Activated CD4-positive, alpha-beta T cell treated with anti-CD3 and anti-CD28 coated beads, Interleukin-2, amount 10 ng/mL, durations not matched to agents 7 days and 5 days (primary cell): ENCODE data around the gene TCEANC2. TPM values are rescaled to one million over a fixed set of nuclear protein-coding genes. Genes with fewer than 3 reads are reported as not detected.
"Not testable (repeated sequence)": the region's sequence is repeated elsewhere in the genome, so short reads cannot be mapped to it uniquely, and the experiment has no call there.

ENCODE experiments used
- CTCF ChIA-PET: fragments of 350-600 bp; sonication (Branson Sonifier 250); formaldehyde crosslinking; loops from one replicate; lab custom pipeline; 2021; ENCODE audit warnings: antibody characterized with exemption; lab: Charles Lee
- POLR2A ChIA-PET: fragments of 350-600 bp; sonication (Branson Sonifier 250); formaldehyde crosslinking; loops from one replicate; lab custom pipeline; 2021; ENCODE audit warnings: antibody characterized with exemption; lab: Charles Lee
- DNase-seq: peaks from one replicate; pipeline ENCODE4 v3.0.0-alpha.2; 2020
- H3K27ac Mint-ChIP-seq: one replicate; pipeline ENCODE4 v1.8.0; 2021; ENCODE audit warnings: mild to moderate bottlenecking, moderate library complexity, mixed read lengths
- H3K27me3 Mint-ChIP-seq: one replicate; pipeline ENCODE4 v1.8.0; 2021; ENCODE audit warnings: mixed read lengths
- H3K36me3 Mint-ChIP-seq: one replicate; pipeline ENCODE4 v1.8.0; 2021; ENCODE audit warnings: low read depth, mixed read lengths
- H3K4me1 Mint-ChIP-seq: one replicate; pipeline ENCODE4 v1.8.0; 2021; ENCODE audit warnings: mixed read lengths
- H3K4me3 Mint-ChIP-seq: one replicate; pipeline ENCODE4 v1.8.0; 2021; ENCODE audit warnings: mild to moderate bottlenecking, moderate library complexity, mixed read lengths
- H3K9me3 Mint-ChIP-seq: one replicate; pipeline ENCODE4 v1.8.0; 2021; ENCODE audit warnings: mixed read lengths
- total RNA-seq, 2 experiments: library from RNA; stranded (reverse); gene quantifications; one replicate each; pipeline ENCODE4 v1.2.3, GENCODE V29; 2021

TCEANC2 gene
- total RNA-seq, 2 experiments from 2014 or later = 13.5 to 14.9 TPM

DNA sequence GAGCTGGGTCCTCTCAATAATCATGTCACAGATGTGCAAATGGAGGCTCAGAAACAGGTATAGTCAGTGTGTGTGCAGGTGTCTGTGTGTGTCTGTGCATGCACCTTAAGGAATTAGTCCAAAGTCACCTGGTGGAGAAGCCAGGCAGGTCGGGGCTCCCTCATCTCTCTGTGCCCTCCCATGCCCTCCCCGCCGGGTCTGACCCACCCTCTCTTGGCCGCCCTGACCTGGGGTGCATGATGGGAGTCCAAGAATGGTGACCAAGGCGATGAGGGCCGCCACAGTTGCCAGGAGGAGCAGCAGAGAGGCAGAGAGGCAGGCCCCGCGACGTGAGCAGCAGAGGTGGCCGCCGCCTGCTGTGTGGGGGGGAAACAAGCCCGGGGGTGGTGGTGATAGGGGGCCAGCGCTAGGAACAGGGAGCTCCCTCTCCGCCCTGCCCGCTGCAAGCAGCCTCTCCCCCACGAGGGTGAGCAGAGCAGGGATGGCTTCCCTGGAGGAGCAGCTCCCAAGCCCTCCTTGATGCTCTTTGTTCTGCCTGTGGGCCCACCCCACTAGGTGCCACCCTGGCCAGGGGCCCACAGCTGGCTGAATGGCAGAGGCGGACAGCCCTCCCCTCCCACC is 39.3 kb upstream of the TCEANC2 start:
- Mint-ChIP-seq H3K4me3 (no peak overlapping the region), H3K27me3 (peaks cover 2% of the 10 kb centered on the region), H3K9me3 (no peaks in the 10 kb centered on the region), H3K27ac (no peak overlapping the region), H3K4me1 (no peaks in the 10 kb centered on the region), H3K36me3 (no peaks in the 10 kb centered on the region)
- no peak for DNase-seq
- POLR2A ChIA-PET = no interaction called here
- CTCF ChIA-PET = no interaction called here

DNA sequence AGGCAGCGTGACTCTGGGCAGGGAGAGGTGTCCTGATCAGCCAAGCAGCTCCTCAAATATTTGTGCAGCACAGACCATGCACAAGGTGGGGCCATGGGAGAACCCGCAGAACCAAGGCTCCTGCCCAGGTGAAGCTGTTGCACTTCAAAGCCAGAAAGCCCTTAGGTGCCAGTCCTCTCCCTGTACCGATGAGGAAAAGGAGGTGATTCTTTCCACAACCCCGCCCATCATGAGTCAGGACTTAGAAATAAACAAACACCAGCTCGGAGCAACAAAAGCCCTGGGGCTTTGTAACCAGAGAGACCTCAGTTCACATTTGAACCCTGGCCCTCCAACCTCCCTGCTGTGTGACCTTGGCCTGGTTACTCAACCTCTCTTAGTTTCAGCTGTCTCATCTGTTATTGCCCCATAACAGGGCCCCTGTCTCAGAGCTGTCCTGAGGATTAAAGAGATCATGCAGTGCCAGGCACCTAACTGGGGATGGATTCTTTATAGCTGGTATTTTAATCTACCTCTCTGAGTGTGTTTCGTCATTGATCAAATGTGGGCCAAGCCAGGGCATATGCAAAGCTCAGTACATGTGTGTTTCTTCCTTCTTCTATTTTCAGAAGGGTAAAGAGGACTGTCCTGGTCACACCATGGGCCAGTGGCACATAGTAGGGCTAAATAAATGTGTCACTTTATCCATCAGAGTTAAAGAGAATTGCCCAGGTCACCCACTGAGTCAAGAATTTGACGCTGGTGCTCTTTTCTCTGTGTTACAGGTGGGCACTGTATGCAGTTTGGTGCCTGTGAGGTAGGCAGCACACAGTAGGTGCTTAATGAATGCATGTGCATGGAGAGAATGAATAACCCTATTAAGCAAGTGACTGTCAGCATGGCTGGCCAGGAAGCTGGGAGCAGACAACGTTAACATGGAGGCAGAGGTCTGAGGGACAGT is 36.8 kb upstream of the TCEANC2 start:
- Mint-ChIP-seq H3K9me3 (no peaks in the 10 kb centered on the region), H3K27me3 (peaks cover 2% of the 10 kb centered on the region), H3K27ac (no peak overlapping the region), H3K4me1 (no peaks in the 10 kb centered on the region), H3K4me3 (no peak overlapping the region), H3K36me3 (no peaks in the 10 kb centered on the region)
- POLR2A ChIA-PET = no interaction called here
- no peak for DNase-seq
- CTCF ChIA-PET = interaction anchor here (0.7 kb wide), 1 partner anchor 10 kb away, joined by 3 read pairs; no protein-coding TSS in a partner anchor

DNA sequence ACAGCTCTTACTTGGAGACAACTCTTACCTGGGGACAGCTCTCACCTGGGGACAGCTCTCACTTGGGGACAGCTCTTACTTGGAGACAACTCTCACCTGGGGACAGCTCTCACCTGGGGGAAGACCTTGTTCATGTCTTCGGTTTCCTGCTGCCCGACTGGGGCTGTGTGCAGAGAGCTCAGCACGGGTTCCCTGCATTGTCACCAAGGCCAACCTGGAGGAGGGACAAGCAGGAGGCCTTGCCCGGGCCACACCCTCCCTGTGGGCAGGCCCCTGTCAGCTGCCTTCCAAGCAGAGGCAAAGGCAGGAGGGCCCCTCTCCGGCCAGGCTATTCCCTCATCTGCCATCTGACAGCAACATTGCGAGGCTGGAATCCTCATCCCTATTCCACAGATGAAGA is 35.4 kb upstream of the TCEANC2 start, which contains the start of gene LDLRAD1:
Gene LDLRAD1 (minus strand): TSS at position 208 of the 400 bp plus-strand sequence. CDS start 74 bp downstream, at position 134.
- POLR2A ChIA-PET = no interaction called here
- H3K4me3 Mint-ChIP-seq = no peak within 1 kb of the TSS
- no peak for DNase-seq
- no peaks in the 10 kb centered on the region for H3K27me3 Mint-ChIP-seq
- H3K9me3 Mint-ChIP-seq = no peaks in the 10 kb centered on the region
- H3K36me3 Mint-ChIP-seq = no peaks in the 10 kb centered on the region
- no peak within 1 kb of the TSS for H3K27ac Mint-ChIP-seq
- CTCF ChIA-PET = interaction anchor here (0.7 kb wide), 1 partner anchor 17 kb away, joined by 3 read pairs; no protein-coding TSS in a partner anchor
- H3K4me1 Mint-ChIP-seq = no peaks in the 10 kb centered on the region

DNA sequence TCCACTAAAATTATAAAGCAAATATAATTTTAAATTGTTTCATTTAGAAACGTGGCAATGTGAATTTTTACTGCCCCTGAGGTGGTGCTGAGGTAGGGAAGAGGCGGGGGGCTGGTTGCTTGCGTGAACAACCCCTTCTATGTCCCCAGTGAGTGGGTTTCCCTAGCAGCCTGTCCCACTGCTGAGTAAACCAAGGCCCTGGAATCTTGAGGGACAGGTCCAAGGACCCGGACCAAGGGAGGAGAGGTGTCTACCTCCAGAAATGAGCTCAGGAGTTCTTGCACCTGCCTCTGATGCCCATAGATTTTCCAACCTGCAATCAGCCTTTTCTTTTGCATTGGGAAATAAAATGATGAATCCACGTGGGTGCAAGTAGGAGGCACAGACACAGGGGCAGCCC is 34.8 kb upstream of the TCEANC2 start:
- Mint-ChIP-seq H3K27ac (no peak overlapping the region), H3K9me3 (no peaks in the 10 kb centered on the region), H3K36me3 (no peaks in the 10 kb centered on the region), H3K4me1 (no peaks in the 10 kb centered on the region), H3K4me3 (no peak overlapping the region), H3K27me3 (no peaks in the 10 kb centered on the region)
- ChIA-PET CTCF (no interaction called here), POLR2A (no interaction called here)
- no peak for DNase-seq

- H3K4me3 Mint-ChIP-seq, H3K27ac Mint-ChIP-seq, H3K27me3 Mint-ChIP-seq, DNase-seq, H3K4me1 Mint-ChIP-seq, CTCF ChIA-PET, H3K9me3 Mint-ChIP-seq, H3K36me3 Mint-ChIP-seq, POLR2A ChIA-PET: not testable (repeated sequence)
Observed at GRCh38 chr1:54019562-54020176, 33.7 kb upstream of the TCEANC2 start.

GRCh38 chr1:54024358-54024757 is 29.1 kb upstream of the TCEANC2 start:
- H3K4me1 Mint-ChIP-seq = no peaks in the 10 kb centered on the region
- H3K27me3 Mint-ChIP-seq = peaks cover 4% of the 10 kb centered on the region
- ChIA-PET CTCF (no interaction called here), POLR2A (no interaction called here)
- no peak overlapping the region for H3K27ac Mint-ChIP-seq
- DNase-seq = no peak
- peaks cover 3% of the 10 kb centered on the region for H3K36me3 Mint-ChIP-seq
- no peaks in the 10 kb centered on the region for H3K9me3 Mint-ChIP-seq
- H3K4me3 Mint-ChIP-seq = no peak overlapping the region

DNA sequence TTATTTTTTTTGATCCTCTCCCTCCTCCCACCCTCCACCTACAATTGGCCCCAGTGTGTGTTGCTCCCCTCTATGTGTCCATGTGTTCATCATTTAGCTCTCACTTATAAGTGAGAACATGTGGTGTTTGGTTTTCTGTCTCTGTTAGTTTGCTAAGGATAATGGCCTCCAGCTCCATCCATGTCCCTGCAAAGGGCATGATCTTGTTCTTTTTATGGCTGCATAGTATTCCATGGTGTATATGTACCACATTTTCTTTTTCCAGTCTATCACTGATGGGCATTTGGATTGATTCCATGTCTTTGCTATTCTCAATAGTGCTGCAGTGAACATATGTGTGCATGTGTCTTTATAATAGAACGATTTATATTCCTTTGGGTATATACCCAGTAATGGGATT is 28.6 kb upstream of the TCEANC2 start:
- CTCF ChIA-PET = not testable (repeated sequence)

DNA sequence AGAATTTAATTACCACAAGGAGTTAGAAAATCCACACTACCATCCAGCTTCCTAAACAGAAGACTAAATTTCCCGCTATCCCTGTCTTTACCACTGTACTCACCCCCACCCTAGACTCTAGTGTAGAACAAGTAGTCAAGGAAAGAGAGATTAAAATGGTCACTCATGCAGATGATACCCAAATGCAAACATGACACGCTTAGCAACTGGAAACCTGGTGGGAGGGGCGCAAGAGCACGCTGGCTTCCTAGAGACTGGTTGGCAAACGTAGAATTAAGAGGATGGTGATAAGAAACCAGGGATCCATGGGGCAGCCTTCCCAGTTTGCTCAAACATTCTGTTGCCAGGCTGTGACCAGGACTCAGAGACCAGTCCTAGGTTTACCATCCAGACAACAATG is 25.6 kb upstream of the TCEANC2 start:
- Mint-ChIP-seq H3K4me1 (no peaks in the 10 kb centered on the region), H3K36me3 (peaks cover 19% of the 10 kb centered on the region), H3K9me3 (no peaks in the 10 kb centered on the region), H3K27me3 (peaks cover 4% of the 10 kb centered on the region), H3K4me3 (no peak overlapping the region), H3K27ac (no peak overlapping the region)
- ChIA-PET POLR2A (no interaction called here), CTCF (interaction anchor here (1.2 kb wide), 1 partner anchor 15 kb away, joined by 3 read pairs; no protein-coding TSS in a partner anchor)
- no peak for DNase-seq

More for the DNA sequence above, 28.6 kb upstream of the TCEANC2 start:
- H3K27me3 Mint-ChIP-seq, DNase-seq, H3K27ac Mint-ChIP-seq, H3K36me3 Mint-ChIP-seq, H3K9me3 Mint-ChIP-seq, H3K4me3 Mint-ChIP-seq, H3K4me1 Mint-ChIP-seq, POLR2A ChIA-PET: not testable (repeated sequence)

DNA sequence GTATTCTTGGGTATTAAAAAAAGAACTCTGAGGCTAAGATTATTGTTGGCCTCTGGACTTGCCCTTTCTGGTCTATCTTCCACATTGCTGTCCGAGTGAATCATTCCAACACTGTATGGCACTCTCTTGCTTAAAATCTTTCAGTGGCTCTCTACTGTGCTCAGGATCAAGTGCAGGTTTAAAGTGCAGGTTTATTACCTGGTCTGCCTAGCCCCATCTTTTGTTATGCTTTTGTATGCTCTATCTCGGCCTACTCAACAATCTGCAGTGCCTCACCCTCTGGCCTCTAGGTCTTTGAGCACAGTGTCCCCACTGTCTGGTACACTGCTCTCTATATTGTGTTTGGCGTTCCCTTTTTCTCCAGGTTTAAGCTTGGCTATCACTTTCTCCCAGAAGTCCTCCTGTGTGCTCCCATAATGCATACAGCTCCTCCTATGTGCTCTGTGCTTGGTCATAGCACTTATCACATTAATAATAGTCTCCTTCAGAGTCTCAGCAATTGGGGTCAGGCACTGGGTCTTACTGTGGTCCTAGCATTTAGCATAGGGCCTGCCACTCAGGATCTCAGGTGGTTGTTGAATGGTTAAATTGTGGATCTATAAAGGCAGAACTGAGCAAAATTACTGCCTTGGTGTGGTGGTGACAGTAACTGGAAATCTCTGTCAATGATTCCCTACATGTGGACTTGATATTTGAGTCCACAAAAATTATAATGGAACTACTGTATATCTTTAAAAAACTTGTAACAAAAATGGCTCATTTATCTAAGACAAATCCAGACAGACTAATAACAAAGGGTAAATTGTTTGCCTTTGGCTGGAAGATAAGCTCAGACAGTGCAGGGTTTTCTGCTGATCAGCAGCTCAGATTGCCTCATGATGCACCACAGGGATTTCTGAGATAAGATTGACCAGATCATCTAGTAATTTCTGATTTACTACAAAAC is 24.8 kb upstream of the TCEANC2 start:
- peaks cover 22% of the 10 kb centered on the region for H3K36me3 Mint-ChIP-seq
- H3K27me3 Mint-ChIP-seq = peaks cover 4% of the 10 kb centered on the region
- no peak overlapping the region for H3K4me3 Mint-ChIP-seq
- H3K9me3 Mint-ChIP-seq = no peaks in the 10 kb centered on the region
- no peak for DNase-seq
- no peaks in the 10 kb centered on the region for H3K4me1 Mint-ChIP-seq
- ChIA-PET POLR2A (no interaction called here), CTCF (interaction anchor here (1.2 kb wide), 1 partner anchor 15 kb away, joined by 3 read pairs; no protein-coding TSS in a partner anchor)
- H3K27ac Mint-ChIP-seq = no peak overlapping the region

GRCh38 chr1:54037476-54037875 is 15.9 kb upstream of the TCEANC2 start:
- POLR2A ChIA-PET = no interaction called here
- Mint-ChIP-seq H3K36me3 (peaks cover 47% of the 10 kb centered on the region), H3K27ac (no peak overlapping the region)

DNA sequence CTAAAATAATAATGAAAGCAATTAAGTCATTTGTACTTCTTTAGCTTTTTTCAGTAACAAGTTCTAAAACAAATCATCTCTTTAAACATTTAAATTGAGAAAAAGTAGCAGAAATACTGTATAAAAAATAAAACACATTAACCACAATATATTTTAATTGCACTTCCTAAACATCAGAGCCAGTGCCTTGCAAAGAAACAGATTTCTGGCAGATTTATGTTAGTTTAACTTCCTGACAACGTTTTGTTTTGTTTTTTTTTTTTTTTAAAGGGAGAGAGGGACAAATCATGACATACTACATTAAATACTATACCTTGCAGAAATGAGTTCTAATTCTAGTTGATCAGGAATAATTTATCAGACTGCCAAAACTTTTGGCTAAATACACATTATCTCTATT is 11.6 kb upstream of the TCEANC2 start:
- peaks cover 51% of the 10 kb centered on the region for H3K36me3 Mint-ChIP-seq
- H3K27ac Mint-ChIP-seq = no peak overlapping the region
- no peak for DNase-seq
- no peaks in the 10 kb centered on the region for H3K27me3 Mint-ChIP-seq
- CTCF ChIA-PET = interaction anchor here (1.0 to 2.1 kb wide), 3 partner anchors 10 to 594 kb away, joined by 3 to 6 read pairs (median 5); no protein-coding TSS in a partner anchor
- H3K4me3 Mint-ChIP-seq = no peak overlapping the region
- POLR2A ChIA-PET = interaction anchor here (0.7 kb wide), 1 partner anchor 10 kb away, joined by 4 read pairs; no protein-coding TSS in a partner anchor
- no peaks in the 10 kb centered on the region for H3K9me3 Mint-ChIP-seq
- peaks cover 12% of the 10 kb centered on the region for H3K4me1 Mint-ChIP-seq

More at GRCh38 chr1:54037476-54037875, 15.9 kb upstream of the TCEANC2 start:
- CTCF ChIA-PET = no interaction called here
- Mint-ChIP-seq H3K4me1 (peaks cover 4% of the 10 kb centered on the region), H3K27me3 (no peaks in the 10 kb centered on the region), H3K4me3 (no peak overlapping the region), H3K9me3 (no peaks in the 10 kb centered on the region)
- no peak for DNase-seq

GRCh38 chr1:54045496-54045895 is 7.9 kb upstream of the TCEANC2 start:
- Mint-ChIP-seq H3K27ac (no peak overlapping the region), H3K27me3 (no peaks in the 10 kb centered on the region), H3K4me1 (peaks cover 30% of the 10 kb centered on the region), H3K4me3 (no peak overlapping the region), H3K9me3 (no peaks in the 10 kb centered on the region), H3K36me3 (peaks cover 39% of the 10 kb centered on the region)
- CTCF ChIA-PET = no interaction called here
- DNase-seq = no peak
- POLR2A ChIA-PET = no interaction called here
